Right lobe of liver (tissue), 4 donors: ENCODE results near the gene EIF2B4.

Experiments used
- POLR2A ChIP-seq: fragments of 450-650 bp; IDR thresholded peaks from one replicate; pipeline ENCODE4 v1.6.1; 2017; ENCODE audit warnings: antibody characterized with exemption, mild to moderate bottlenecking
- TF ChIP-seq, protein P1 (sequence below), 4 donors: fragments of 200-600 bp in 3 of 4; fragments of 450-650 bp in 1 of 4; IDR thresholded peaks; one replicate each; pipeline versions ENCODE4 v1.5.1 to v1.8.0; 2016 to 2022; ENCODE audit warnings: antibody characterized with exemption in 4 of 4, mild to moderate bottlenecking in 2 of 4
- donor health status: DM: no; HTN: no; CAD: no.
- donor health status: DM: no; HTN: no; CAD: no.
- donor health status: DM: no; HTN: yes; CAD: no.

DNA sequence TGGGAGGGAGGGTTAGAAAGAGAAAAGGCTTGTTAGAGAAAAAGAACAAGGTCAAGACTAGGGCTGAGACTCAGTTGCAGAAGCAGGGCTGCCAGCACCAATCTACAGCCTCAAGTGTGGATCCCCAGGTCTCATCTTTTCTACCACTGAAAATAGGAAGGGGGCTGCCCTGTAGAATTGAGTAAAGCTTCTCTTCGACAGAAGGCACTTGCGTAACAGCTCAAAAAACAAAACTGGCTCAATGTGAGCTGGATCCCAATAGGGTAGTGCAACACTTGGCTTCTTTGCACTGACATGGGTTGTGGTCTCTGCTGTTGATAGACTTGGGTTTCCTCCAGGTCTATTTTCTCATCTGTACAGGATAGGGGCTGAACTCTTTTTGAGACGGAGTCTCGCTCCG lies 45.4 kb downstream of the EIF2B4 start:
- TF ChIP-seq POLR2A = no peak
- TF ChIP-seq, protein P1, sequence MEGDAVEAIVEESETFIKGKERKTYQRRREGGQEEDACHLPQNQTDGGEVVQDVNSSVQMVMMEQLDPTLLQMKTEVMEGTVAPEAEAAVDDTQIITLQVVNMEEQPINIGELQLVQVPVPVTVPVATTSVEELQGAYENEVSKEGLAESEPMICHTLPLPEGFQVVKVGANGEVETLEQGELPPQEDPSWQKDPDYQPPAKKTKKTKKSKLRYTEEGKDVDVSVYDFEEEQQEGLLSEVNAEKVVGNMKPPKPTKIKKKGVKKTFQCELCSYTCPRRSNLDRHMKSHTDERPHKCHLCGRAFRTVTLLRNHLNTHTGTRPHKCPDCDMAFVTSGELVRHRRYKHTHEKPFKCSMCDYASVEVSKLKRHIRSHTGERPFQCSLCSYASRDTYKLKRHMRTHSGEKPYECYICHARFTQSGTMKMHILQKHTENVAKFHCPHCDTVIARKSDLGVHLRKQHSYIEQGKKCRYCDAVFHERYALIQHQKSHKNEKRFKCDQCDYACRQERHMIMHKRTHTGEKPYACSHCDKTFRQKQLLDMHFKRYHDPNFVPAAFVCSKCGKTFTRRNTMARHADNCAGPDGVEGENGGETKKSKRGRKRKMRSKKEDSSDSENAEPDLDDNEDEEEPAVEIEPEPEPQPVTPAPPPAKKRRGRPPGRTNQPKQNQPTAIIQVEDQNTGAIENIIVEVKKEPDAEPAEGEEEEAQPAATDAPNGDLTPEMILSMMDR (IDR thresholded peaks at IDR 0.05) = no peak
